ENCODE results near the gene TSACC. TPM values are rescaled to one million over a fixed set of nuclear protein-coding genes. Genes with fewer than 3 reads are reported as not detected.
A peak's percentile ranks its signal among the peaks of the same experiment; 100 is the strongest.

TSACC gene
- total RNA-seq, 4 donors from 2014 or later, result 3.2 TPM; not detected in 3

GRCh38 chr1:156295391-156295947 is 42.9 kb upstream of the TSACC start, which contains the start of gene GLMP:
GLMP (minus strand) TSS chr1:156295679; CDS start chr1:156295645, 34 bp downstream.
- H3K4me3 ChIP-seq (ENCODE audit: low read depth, poor library complexity, severe bottlenecking), result peak within 1 kb of the TSS; percentile 76
- WGBS, 2 donors, result 0 to 1% methylated on average over 17 of the region's 17 CpGs
- DNase-seq (ENCODE audit: low spot score in 2 of 2), result peak; percentile 74 to 94
- TF ChIP-seq POLR2A (IDR thresholded peaks at IDR 0.05) (no peak), CTCF (IDR thresholded peaks at IDR 0.05) (no peak)
- intact Hi-C loops (cut with DNase I; ENCODE audit: low total_unique reads), result no loop called here

DNA sequence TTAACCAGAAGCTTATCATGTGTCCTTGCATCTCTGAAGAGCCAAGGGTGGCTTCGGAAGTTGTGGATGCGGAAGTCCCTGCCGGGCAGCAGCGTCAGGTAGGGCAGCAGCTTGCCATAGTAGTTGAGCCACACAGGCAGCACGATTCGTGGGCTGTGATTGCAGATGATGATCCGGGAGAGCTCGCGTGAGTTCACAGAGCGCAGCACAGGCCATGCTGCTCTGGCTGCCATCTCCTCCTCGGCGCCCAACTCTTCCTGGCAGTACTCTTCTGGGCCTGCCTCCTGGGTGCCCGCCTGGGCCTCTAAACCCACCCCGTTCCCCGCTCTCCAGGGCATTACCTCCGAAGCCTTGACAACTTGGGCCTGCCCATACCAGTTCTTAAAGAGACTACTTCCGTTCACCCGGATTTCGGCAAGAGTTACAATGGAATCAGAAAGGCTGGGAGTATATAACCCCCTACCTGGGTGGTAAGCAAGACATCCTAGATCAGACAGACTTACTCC is 39.4 kb upstream of the TSACC start, which contains the start of gene VHLL:
Gene VHLL (minus strand): TSS at position 456 of the 506 bp plus-strand sequence. CDS start 118 bp downstream, at position 338.
- TF ChIP-seq CTCF (IDR thresholded peaks at IDR 0.05) (no peak), POLR2A (IDR thresholded peaks at IDR 0.05) (no peak)
- DNase-seq (ENCODE audit: low spot score in 2 of 2), result no peak
- intact Hi-C loops (cut with DNase I; ENCODE audit: low total_unique reads), result no loop called here
- H3K4me3 ChIP-seq (ENCODE audit: low read depth, poor library complexity, severe bottlenecking), result no peak within 1 kb of the TSS
- WGBS, 2 donors, result 86 to 87% methylated on average over 19 of the region's 19 CpGs

DNA sequence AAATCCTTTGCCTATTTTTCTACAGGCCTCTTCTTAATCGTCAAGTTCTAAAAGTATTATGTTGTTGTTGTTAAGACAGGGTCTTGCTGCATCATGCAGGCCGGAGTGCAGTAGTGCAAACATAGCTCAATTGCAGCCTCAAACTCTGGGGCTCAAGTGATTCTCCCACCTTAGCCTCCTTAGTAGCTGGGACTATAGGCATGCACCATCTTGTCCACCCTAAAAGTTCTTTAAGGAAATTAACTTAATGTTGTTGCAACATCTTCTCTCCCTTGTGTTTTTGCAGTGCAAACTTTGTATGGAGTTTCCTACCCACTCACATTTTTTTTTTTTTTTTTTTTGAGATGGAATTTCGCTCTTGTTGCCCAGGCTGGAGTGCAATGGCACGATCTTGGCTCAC is 35.1 kb upstream of the TSACC start:
- no peak overlapping the region for H3K4me3 ChIP-seq (ENCODE audit: low read depth, poor library complexity, severe bottlenecking)
- DNase-seq (ENCODE audit: low spot score in 2 of 2), result no peak
- intact Hi-C loops (cut with DNase I; ENCODE audit: low total_unique reads), result no loop called here
- TF ChIP-seq CTCF (IDR thresholded peaks at IDR 0.05), result no peak
- no peak for TF ChIP-seq POLR2A (IDR thresholded peaks at IDR 0.05)
- WGBS, 2 donors, result 72 to 74% methylated on average over 4 of the region's 4 CpGs

- no peak for TF ChIP-seq POLR2A (IDR thresholded peaks at IDR 0.05)
- TF ChIP-seq CTCF (IDR thresholded peaks at IDR 0.05), result no peak
- no peak overlapping the region for H3K4me3 ChIP-seq (ENCODE audit: low read depth, poor library complexity, severe bottlenecking)
- no peak for DNase-seq (ENCODE audit: low spot score in 2 of 2)
- WGBS, 2 donors, result 41 to 49% methylated on average over 2 of the region's 2 CpGs
- intact Hi-C loops (cut with DNase I; ENCODE audit: low total_unique reads), result no loop called here
Observed at GRCh38 chr1:156305215-156305614, 33.1 kb upstream of the TSACC start.

- TF ChIP-seq CTCF (IDR thresholded peaks at IDR 0.05) (no peak), POLR2A (IDR thresholded peaks at IDR 0.05) (no peak)
- no peak overlapping the region for H3K4me3 ChIP-seq (ENCODE audit: low read depth, poor library complexity, severe bottlenecking)
- intact Hi-C loops (cut with DNase I; ENCODE audit: low total_unique reads), result no loop called here
- DNase-seq (ENCODE audit: low spot score in 2 of 2), result no peak
Observed at GRCh38 chr1:156308078-156308477, 30.2 kb upstream of the TSACC start.

DNA sequence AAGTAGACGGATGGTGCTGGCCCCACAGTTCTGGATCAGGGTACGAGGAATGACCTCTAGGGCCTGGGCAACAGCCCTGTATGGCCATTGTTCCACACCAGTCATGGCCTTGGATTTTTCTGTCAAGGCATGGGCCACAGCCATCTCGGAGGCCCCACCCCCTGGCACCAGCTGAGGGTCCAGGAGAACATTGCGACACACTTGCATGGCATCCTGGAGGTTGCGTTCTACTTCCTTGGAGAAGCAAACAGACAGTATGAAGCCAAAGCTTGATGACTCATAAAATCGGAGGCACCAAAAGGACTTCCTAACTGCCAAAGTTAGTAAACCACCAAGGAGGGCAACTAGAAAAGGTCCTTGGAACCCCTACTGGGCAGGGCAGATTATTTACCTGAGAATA is 27.4 kb upstream of the TSACC start:
- WGBS, 2 donors, result 55 to 66% methylated on average over 6 of the region's 6 CpGs
- DNase-seq (ENCODE audit: low spot score in 2 of 2), result peak in 1 of 2 donors; percentile 19
- TF ChIP-seq CTCF (IDR thresholded peaks at IDR 0.05) (no peak), POLR2A (IDR thresholded peaks at IDR 0.05) (no peak)
- H3K4me3 ChIP-seq (ENCODE audit: low read depth, poor library complexity, severe bottlenecking), result no peak overlapping the region
- intact Hi-C loops (cut with DNase I; ENCODE audit: low total_unique reads), result no loop called here

Data from lower leg skin (tissue), 4 donors.